HG03565 (cell line): ENCODE results near the gene ELF4.

Experiments used
- ATAC-seq: cut with Tn5 transposase; IDR thresholded peaks from one replicate; pipeline ENCODE4 v1.9.1; 2021; ENCODE audit warnings: mild to moderate bottlenecking, moderate library complexity; ENCODE audit not compliant: unreplicated experiment

ELF4 gene

DNA sequence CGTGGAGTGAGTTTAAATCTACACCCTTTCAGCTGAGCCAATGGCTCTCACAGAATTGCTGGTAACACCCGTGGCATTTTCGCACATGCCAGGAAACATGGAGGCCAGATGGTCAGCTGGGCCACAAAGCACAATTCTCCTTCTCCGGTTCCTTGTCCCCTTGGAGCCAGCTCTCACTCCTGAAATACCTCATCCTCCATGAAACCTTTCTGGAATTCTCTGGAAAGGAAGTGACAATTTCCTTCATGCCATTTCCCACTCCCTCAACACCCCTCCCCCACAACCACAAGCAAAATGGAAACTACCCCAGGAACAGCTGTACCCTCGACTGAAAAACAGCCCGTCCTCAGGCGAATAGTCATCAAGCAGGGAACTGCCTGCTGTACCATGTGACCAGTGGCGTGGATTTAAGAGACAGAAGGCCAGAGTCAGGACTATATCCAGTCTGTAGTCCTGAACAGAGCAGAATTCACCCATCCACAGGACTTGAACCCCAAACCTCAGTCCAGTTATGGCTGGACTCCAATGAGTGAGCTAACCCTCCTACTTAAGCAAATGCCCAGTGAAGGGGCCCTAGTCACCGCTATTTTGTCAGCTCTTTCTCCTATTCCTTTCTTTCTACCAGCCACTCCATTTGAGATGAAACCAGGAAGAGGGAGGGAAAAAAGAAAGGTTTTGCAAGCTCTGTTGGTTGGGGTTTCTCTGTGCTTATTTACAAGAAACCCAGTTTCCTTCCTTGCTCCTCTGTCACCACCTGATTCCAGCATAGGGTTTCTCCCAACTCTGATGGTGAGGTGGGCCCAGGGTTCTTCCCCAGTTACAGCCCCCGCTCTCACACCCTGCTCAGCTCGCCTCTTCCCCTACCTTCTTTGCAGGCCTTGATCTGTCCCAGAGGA, 24.5 kb downstream of the ELF4 start:
- no peak for ATAC-seq

DNA sequence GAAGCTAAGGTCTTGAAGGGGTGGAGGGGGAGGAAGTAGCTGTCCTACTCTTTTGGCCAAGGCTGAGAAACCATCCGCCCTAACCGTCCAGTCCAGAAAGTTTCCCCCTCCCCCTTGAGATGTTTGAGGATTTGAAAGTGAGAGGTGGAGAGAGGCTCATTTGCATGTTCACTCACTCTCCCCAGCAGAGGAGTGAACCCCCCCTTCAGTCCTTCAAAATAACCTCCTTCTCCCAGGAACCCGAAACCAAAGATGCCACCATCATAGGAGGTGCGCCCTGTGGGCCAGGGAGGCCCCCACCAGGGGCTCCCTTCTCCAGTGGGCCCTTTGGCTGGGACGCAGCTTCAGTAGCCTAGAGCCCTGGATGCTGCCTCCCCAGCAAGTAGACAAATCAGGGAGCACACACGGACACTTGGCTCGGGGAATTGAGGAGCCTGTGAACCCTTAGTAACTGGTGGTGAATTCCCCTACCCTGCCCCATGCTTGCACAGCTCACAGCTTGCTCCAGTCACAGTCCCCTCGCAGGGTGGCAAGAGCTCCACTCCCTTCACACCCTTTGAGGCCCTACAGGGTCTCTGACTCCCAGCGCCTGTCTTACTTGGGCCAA, 25.6 kb downstream of the ELF4 start:
- ATAC-seq, result peak; percentile 26

DNA sequence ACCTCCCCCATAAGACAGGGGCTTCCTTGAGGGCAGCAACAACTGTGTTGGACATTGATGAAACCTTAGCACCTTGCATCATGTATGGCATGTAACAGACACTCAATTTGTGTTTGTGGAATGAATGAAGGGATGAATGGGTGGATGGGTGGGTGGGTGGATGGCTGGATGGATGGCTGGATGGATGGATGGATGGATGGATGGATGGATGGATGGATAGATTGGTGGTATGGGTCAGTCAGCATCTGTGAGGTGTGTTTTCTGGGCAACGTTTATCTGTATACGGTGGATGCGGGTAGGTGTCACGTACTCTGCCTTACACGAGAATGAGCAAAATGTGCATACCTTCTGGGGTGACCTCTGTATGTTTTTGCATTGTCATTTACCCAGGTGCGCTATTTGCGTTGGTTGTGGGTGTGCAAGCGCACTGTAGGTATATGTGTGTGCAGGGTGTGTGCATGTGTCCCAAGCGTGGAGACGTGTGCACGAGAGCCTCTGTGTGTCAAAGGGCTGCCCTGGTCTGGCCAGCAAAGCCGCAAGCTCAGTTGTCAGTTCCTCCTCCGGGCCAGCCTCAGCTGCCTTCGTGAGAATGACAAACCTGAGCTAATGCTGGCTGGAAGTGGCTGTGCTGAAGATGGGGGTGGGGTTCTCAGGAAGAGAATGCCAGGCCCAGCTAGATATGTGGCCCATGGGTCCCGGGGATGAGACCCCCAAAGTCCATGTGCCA, 26.5 kb downstream of the ELF4 start:
- no peak for ATAC-seq

GRCh38 chrX:130083107-130083490, 27.2 kb downstream of the ELF4 start:
- no peak for ATAC-seq

DNA sequence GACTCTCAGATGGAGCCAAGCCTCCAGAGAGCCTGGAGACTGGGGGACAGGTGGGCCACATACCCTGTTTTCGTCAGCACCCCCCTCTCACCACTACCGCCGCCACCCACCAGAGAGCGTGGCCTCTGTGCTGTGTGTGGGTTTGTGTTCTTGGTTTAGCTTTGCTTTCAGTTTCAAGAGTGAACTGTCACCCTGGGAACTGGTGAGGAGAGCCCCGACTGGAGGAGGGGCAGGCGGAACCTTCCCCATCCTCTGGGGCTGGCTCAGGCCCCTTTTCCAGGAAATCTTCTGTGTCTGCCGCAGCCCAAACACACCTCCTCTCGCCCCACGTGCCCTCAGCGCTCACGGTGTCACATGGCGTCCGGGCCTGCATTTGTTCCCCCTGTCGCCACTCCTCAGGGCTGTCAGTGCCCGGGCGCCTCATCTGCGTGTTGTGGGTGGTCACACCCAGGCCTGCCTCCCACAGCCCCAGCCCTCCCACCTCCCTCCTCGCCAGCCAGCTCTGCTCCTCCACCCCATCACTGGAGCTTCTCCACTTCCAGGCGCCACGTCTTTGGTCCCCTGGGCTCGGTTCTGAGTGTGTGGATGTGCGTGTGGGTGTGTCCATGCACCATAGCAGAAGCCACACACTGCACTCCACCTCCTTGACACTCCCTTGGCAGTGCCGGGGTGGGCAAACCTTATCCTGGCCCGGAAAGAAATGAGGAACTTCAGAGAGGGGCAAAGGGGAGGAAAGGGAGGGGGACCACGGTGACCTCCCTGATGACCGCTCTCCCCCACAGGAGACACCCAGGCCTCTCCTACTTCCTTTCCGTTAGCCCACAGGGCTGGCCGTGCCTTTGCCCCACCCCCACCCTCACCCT, 27.8 kb downstream of the ELF4 start:
- peak; percentile 42 for ATAC-seq

DNA sequence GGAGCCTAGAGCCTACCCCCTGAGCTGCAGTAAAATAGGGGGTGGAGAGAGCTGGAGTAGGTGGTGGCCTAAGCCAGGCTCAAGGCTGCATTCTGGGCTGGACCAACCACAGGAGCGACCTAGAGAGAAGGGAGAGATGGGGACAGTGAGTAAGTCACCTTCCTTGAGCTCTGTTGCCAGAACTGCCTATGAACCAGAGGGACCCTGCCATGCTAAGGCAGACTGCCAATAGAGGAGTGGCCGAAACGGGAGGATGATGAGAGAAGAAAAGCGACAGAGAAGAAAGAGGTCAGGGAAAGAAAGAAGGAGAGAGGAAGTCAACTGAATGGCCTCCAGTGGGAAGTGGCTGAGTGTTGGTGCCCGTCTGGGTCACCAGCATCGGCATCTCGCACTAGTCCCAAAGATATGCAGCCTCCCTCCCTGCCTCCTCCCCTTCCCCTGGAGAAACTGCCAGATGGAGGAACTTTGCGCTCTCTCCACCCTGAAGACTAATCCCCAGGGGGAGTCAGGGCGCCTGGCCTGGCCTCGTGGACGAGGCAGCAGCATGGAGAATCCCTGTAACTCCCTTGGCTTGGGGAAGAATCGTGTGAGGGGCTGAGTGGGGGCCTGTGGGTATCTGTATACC, 28.8 kb downstream of the ELF4 start:
- ATAC-seq, result no peak

GRCh38 chrX:130080791-130081367, 29.4 kb downstream of the ELF4 start:
- ATAC-seq, result no peak

GRCh38 chrX:130079824-130080406, 30.4 kb downstream of the ELF4 start:
- no peak for ATAC-seq

DNA sequence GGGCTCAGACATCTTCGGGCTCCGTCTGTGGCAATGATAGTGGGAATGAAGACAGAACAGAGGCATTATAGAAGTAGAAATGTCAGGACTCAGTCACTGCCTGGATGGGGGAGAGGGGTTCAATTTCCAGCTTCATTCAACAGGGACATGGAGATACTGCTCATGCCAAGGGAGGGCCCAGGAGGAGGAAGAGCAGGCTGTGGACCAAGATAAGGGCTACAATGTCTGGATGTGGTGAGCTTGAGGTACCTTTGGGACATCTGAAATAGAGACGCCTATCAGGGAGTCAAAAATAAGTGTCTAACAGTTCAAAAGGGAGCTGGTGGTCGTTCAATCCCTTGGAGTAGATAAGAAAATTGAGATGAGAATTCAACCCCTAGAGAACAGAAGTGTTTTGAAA, 34.5 kb downstream of the ELF4 start:
- ATAC-seq, result no peak

GRCh38 chrX:130072345-130072740, 38.0 kb downstream of the ELF4 start:
- ATAC-seq, result no peak

GRCh38 chrX:130071611-130072344, 38.5 kb downstream of the ELF4 start:
- no peak for ATAC-seq

GRCh38 chrX:130066975-130067615, 43.2 kb downstream of the ELF4 start:
- no peak for ATAC-seq

- ATAC-seq, result peak; percentile 94
Observed at GRCh38 chrX:130060122-130061069, 49.9 kb downstream of the ELF4 start.

GRCh38 chrX:130058652-130059051, 51.6 kb downstream of the ELF4 start:
- no peak for ATAC-seq

GRCh38 chrX:130057209-130057608, 53.1 kb downstream of the ELF4 start:
- ATAC-seq, result no peak

DNA sequence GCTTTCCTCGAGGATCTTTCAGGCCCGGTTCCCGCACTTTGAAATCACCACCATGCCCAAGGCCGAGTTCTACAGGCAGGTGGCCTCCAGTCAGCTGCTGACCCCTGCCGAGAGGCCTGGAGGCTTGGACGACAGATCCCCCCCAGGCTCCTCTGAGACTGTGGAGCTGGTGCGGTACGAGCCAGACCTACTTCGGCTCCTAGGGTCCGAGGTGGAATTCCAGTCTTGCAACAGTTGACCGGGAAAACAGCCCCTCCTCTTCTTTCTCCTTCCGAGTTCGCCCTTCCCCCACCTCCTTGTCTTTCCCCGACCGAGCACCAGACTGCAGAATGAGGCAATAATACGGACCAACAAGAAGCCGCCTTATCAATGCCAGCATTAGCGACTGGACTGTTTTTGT, 54.4 kb downstream of the ELF4 start:
- ATAC-seq, result no peak

DNA sequence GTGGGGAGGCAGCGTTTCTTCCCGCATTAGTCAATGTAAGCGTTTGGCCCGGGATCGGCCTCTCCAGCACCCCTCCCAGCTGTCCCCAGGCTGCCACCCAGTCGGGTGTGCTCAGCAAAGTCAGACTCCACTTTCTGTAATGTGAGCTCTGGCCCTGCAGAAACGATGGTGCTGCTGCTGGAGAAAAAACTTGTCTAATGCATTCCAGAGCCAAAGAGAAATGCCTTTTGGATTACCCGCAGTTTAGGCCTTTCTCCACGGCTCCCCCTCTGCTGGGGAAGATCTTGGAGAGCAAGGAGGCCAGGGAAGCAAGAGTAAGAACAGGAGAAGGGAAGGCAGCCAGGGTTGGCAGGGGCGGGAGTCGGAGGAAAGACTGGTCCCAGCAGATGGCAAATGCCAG, 55.2 kb downstream of the ELF4 start:
- ATAC-seq, result no peak
